Measurements from ENCODE around the gene PGA3.
"Not testable (repeated sequence)": the region's sequence is repeated elsewhere in the genome, so short reads cannot be mapped to it uniquely, and the experiment has no call there.

GRCh38 chr11:61252332-61252731 lies 49.0 kb downstream of the PGA3 start:
- not testable (repeated sequence) for TF ChIP-seq CTCF (IDR thresholded peaks at IDR 0.05; ENCODE audit: insufficient read depth, low read length); REST (IDR thresholded peaks at IDR 0.05; ENCODE audit: insufficient replicate concordance, low read depth); POLR2AphosphoS5 (IDR thresholded peaks at IDR 0.05; ENCODE audit: low read depth); GABPA (IDR thresholded peaks at IDR 0.05; ENCODE audit: low read depth)

All from HL-60 (cell line).